ENCODE data around the gene IKZF4.
A peak's percentile ranks its signal among the peaks of the same experiment; 100 is the strongest.

IKZF4 gene

DNA sequence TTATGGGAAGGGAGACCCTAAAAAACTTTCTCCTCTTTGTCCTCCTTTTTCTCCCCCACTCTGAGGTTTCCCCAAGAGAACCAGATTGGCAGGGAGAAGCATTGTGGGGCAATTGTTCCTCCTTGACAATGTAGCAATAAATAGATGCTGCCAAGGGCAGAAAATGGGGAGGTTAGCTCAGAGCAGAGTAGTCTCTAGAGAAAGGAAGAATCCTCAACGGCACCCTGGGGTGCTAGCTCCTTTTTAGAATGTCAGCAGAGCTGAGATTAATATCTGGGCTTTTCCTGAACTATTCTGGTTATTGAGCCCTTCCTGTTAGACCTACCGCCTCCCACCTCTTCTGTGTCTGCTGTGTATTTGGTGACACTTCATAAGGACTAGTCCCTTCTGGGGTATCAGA lies 16.3 kb downstream of the IKZF4 start:
- no peaks in the 10 kb centered on the region for H3K27me3 ChIP-seq (ENCODE audit: control insufficient read depth, low read length)
- H3K79me2 ChIP-seq (ENCODE audit: control insufficient read depth, low read length) = peaks cover 11% of the 10 kb centered on the region
- H3K27ac ChIP-seq (ENCODE audit: low read depth, low read length) = no peak overlapping the region
- no peaks in the 10 kb centered on the region for H3K9me2 ChIP-seq (replicated peaks; ENCODE audit: control insufficient read depth, low read length)
- H4K20me1 ChIP-seq (ENCODE audit: control insufficient read depth, insufficient read depth, low read depth, low read length) = no peaks in the 10 kb centered on the region
- no peak overlapping the region for H3K4me3 ChIP-seq (ENCODE audit: low read length)
- TF ChIP-seq, protein P1, sequence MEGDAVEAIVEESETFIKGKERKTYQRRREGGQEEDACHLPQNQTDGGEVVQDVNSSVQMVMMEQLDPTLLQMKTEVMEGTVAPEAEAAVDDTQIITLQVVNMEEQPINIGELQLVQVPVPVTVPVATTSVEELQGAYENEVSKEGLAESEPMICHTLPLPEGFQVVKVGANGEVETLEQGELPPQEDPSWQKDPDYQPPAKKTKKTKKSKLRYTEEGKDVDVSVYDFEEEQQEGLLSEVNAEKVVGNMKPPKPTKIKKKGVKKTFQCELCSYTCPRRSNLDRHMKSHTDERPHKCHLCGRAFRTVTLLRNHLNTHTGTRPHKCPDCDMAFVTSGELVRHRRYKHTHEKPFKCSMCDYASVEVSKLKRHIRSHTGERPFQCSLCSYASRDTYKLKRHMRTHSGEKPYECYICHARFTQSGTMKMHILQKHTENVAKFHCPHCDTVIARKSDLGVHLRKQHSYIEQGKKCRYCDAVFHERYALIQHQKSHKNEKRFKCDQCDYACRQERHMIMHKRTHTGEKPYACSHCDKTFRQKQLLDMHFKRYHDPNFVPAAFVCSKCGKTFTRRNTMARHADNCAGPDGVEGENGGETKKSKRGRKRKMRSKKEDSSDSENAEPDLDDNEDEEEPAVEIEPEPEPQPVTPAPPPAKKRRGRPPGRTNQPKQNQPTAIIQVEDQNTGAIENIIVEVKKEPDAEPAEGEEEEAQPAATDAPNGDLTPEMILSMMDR (IDR thresholded peaks at IDR 0.05; ENCODE audit: low read depth, low read length, poor library complexity, severe bottlenecking) = no peak
- no peak for TF ChIP-seq EZH2phosphoT487 (IDR thresholded peaks at IDR 0.05; ENCODE audit: borderline replicate concordance, low read length)
- H3K4me2 ChIP-seq (ENCODE audit: low read length) = no peak overlapping the region
- H3K9me3 ChIP-seq (ENCODE audit: control insufficient read depth, insufficient read depth, low read length) = no peaks in the 10 kb centered on the region
- peaks cover 2% of the 10 kb centered on the region for H3K36me3 ChIP-seq (ENCODE audit: control insufficient read depth, low read length)
- H3K4me1 ChIP-seq (ENCODE audit: control insufficient read depth, low read length) = peaks cover 17% of the 10 kb centered on the region
- peaks cover 4% of the 10 kb centered on the region; the same call in 1 of the 2 replicates for H3F3A ChIP-seq (ENCODE audit: control insufficient read depth, insufficient read depth)

DNA sequence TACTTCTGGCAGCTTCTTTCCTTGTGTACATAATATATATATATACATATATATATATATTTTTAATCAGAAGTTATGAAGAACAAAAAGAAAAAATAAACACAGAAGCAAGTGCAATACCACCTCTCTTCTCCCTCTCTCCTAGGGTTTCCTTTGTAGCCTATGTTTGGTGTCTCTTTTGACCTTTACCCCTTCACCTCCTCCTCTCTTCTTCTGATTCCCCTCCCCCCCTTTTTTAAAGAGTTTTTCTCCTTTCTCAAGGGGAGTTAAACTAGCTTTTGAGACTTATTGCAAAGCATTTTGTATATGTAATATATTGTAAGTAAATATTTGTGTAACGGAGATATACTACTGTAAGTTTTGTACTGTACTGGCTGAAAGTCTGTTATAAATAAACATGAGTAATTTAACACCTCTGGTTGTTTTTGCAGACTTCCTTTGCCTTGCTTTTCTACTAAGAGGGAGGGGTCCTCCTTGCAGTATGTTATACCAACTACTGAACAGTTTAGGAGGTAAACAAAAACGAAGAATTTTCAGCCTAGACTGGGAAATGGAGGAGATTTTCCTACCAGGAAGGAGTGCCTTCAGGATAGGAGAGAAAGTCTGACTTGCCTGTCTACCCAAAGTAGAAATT lies 17.3 kb downstream of the IKZF4 start:
- no peak overlapping the region for H3K4me2 ChIP-seq (ENCODE audit: low read length)
- H3K4me3 ChIP-seq (ENCODE audit: low read length) = no peak overlapping the region
- peaks cover 8% of the 10 kb centered on the region; the same call in 1 of the 2 replicates for H4K20me1 ChIP-seq (ENCODE audit: control insufficient read depth, insufficient read depth, low read depth, low read length)
- H3K9me2 ChIP-seq (replicated peaks; ENCODE audit: control insufficient read depth, low read length) = no peaks in the 10 kb centered on the region
- peaks cover 12% of the 10 kb centered on the region for H3K36me3 ChIP-seq (ENCODE audit: control insufficient read depth, low read length)
- H3F3A ChIP-seq (ENCODE audit: control insufficient read depth, insufficient read depth) = peaks cover 14% of the 10 kb centered on the region
- H3K4me1 ChIP-seq (ENCODE audit: control insufficient read depth, low read length) = peaks cover 21% of the 10 kb centered on the region
- H3K27me3 ChIP-seq (ENCODE audit: control insufficient read depth, low read length) = no peaks in the 10 kb centered on the region
- H3K9me3 ChIP-seq (ENCODE audit: control insufficient read depth, insufficient read depth, low read length) = no peaks in the 10 kb centered on the region
- TF ChIP-seq, protein P1 (IDR thresholded peaks at IDR 0.05; ENCODE audit: low read depth, low read length, poor library complexity, severe bottlenecking) = no peak
- TF ChIP-seq EZH2phosphoT487 (IDR thresholded peaks at IDR 0.05; ENCODE audit: borderline replicate concordance, low read length) = no peak
- H3K27ac ChIP-seq (ENCODE audit: low read depth, low read length) = no peak overlapping the region
- peaks cover 21% of the 10 kb centered on the region for H3K79me2 ChIP-seq (ENCODE audit: control insufficient read depth, low read length)

DNA sequence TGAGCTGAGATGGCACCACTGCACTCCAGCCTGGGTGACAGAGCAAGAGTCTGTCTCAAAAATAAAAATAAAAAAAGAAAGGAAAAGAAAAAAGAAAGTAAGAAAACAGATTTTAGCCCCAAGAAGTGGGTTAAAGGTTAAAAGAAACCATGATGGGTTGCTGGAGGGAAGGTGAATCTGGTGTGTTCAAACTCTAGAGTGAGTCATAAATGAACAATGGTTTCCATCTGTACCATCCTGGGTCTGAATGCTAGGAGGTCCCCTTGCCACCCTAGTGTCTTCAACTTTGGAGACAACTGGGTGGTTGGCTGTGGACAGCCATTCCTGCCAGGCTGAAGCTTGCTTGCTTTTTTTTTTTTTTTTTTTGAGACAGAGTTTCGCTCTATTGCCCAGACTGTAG lies 19.3 kb downstream of the IKZF4 start:
- Histone ChIP-seq H3K4me1 (ENCODE audit: control insufficient read depth, low read length) (peaks cover 30% of the 10 kb centered on the region), H3F3A (ENCODE audit: control insufficient read depth, insufficient read depth) (peaks cover 33% of the 10 kb centered on the region), H3K4me3 (ENCODE audit: low read length) (no peak overlapping the region), H4K20me1 (ENCODE audit: control insufficient read depth, insufficient read depth, low read depth, low read length) (peaks cover 8% of the 10 kb centered on the region; the same call in 1 of the 2 replicates), H3K27ac (ENCODE audit: low read depth, low read length) (no peak overlapping the region), H3K4me2 (ENCODE audit: low read length) (no peak overlapping the region; the same call in 1 of the 2 replicates), H3K27me3 (ENCODE audit: control insufficient read depth, low read length) (no peaks in the 10 kb centered on the region), H3K9me2 (replicated peaks; ENCODE audit: control insufficient read depth, low read length) (no peaks in the 10 kb centered on the region), H3K9me3 (ENCODE audit: control insufficient read depth, insufficient read depth, low read length) (no peaks in the 10 kb centered on the region), H3K79me2 (ENCODE audit: control insufficient read depth, low read length) (peaks cover 30% of the 10 kb centered on the region), H3K36me3 (ENCODE audit: control insufficient read depth, low read length) (peaks cover 31% of the 10 kb centered on the region)
- no peak for TF ChIP-seq EZH2phosphoT487 (IDR thresholded peaks at IDR 0.05; ENCODE audit: borderline replicate concordance, low read length)

DNA sequence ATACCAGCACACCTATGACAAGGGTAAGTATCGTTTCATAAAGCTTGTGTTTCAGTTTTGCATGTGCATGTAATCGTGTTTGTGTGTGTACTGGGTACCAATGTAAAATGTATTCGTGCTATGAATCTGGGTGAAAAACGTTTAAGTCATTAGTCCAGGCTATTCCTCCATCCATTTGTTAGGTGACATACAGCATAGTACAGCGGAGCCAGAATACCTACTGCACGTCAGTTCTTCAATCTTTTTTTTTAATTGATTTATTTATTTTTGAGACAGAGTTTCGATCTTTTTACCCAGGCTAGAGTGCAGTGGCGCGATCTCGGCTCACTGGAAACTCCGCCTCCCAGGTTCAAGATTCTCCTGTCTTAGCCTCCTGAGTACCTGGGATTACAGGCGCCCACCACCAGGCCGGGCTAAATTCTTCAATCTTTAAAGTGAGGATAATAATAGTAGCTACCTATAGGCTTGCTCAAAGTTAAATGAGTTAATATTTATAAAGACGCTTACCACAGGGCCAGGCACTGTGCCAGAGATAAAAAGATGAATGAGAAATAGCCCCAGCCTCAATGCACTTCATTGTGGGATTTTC lies 20.2 kb downstream of the IKZF4 start:
- Histone ChIP-seq H3K79me2 (ENCODE audit: control insufficient read depth, low read length) (peaks cover 30% of the 10 kb centered on the region), H3F3A (ENCODE audit: control insufficient read depth, insufficient read depth) (peaks cover 42% of the 10 kb centered on the region), H3K27ac (ENCODE audit: low read depth, low read length) (peak overlapping the region; percentile 52), H3K27me3 (ENCODE audit: control insufficient read depth, low read length) (no peaks in the 10 kb centered on the region), H4K20me1 (ENCODE audit: control insufficient read depth, insufficient read depth, low read depth, low read length) (peaks cover 8% of the 10 kb centered on the region; the same call in 1 of the 2 replicates), H3K4me2 (ENCODE audit: low read length) (peak overlapping the region; percentile 77), H3K9me3 (ENCODE audit: control insufficient read depth, insufficient read depth, low read length) (no peaks in the 10 kb centered on the region), H3K4me3 (ENCODE audit: low read length) (peak overlapping the region; percentile 76), H3K9me2 (replicated peaks; ENCODE audit: control insufficient read depth, low read length) (no peaks in the 10 kb centered on the region), H3K4me1 (ENCODE audit: control insufficient read depth, low read length) (peaks cover 30% of the 10 kb centered on the region), H3K36me3 (ENCODE audit: control insufficient read depth, low read length) (peaks cover 37% of the 10 kb centered on the region)
- TF ChIP-seq EZH2phosphoT487 (IDR thresholded peaks at IDR 0.05; ENCODE audit: borderline replicate concordance, low read length) = no peak
- TF ChIP-seq, protein P1 (IDR thresholded peaks at IDR 0.05; ENCODE audit: low read depth, low read length, poor library complexity, severe bottlenecking) = no peak

Measured in DOHH2 (cell line).